ENCODE measurements around the gene NEIL3.
"Not testable (repeated sequence)": the region's sequence is repeated elsewhere in the genome, so short reads cannot be mapped to it uniquely, and the experiment has no call there.

Gene NEIL3

GRCh38 chr4:177302371-177303100 lies 7.1 kb upstream of the NEIL3 start:
- no peak for DNase-seq

- DNase-seq = no peak
Measured at GRCh38 chr4:177304094-177304493, 5.6 kb upstream of the NEIL3 start.

- not testable (repeated sequence) for DNase-seq
Measured at GRCh38 chr4:177304864-177305263, 4.8 kb upstream of the NEIL3 start.

- peak; percentile 71 for DNase-seq
Measured at GRCh38 chr4:177308125-177308524, 1.5 kb upstream of the NEIL3 start.

- no peak for DNase-seq
Measured at GRCh38 chr4:177308847-177309521, 690 bp upstream of the NEIL3 start.

- no peak for DNase-seq
Measured at GRCh38 chr4:177311589-177311988, 1.9 kb downstream of the NEIL3 start.

- DNase-seq = peak; percentile 5
Measured at GRCh38 chr4:177313263-177313662, 3.6 kb downstream of the NEIL3 start.

GRCh38 chr4:177315767-177316464 lies 6.2 kb downstream of the NEIL3 start:
- peak; percentile 15 for DNase-seq

GRCh38 chr4:177320721-177321120 lies 11.0 kb downstream of the NEIL3 start:
- DNase-seq = no peak

GRCh38 chr4:177321647-177322046 lies 12.0 kb downstream of the NEIL3 start:
- DNase-seq = no peak

- DNase-seq = no peak
Measured at GRCh38 chr4:177322266-177322665, 12.6 kb downstream of the NEIL3 start.

GRCh38 chr4:177322881-177323280 lies 13.2 kb downstream of the NEIL3 start:
- DNase-seq = no peak

- DNase-seq = no peak
Measured at GRCh38 chr4:177323416-177323815, 13.7 kb downstream of the NEIL3 start.

GRCh38 chr4:177332119-177332518 lies 22.4 kb downstream of the NEIL3 start:
- no peak for DNase-seq

- peak; percentile 43 for DNase-seq
Measured at GRCh38 chr4:177339477-177340374, 30.1 kb downstream of the NEIL3 start.

GRCh38 chr4:177348348-177348747 lies 38.7 kb downstream of the NEIL3 start:
- DNase-seq = no peak

GRCh38 chr4:177349191-177349590 lies 39.5 kb downstream of the NEIL3 start:
- DNase-seq = no peak

GRCh38 chr4:177351622-177352244 lies 42.1 kb downstream of the NEIL3 start:
- no peak for DNase-seq

- DNase-seq = no peak
Measured at GRCh38 chr4:177356206-177356605, 46.5 kb downstream of the NEIL3 start.

GRCh38 chr4:177356921-177357320 lies 47.2 kb downstream of the NEIL3 start:
- no peak for DNase-seq

GRCh38 chr4:177367336-177367735 lies 57.7 kb downstream of the NEIL3 start:
- DNase-seq = no peak

- DNase-seq = no peak
Measured at GRCh38 chr4:177369372-177369771, 59.7 kb downstream of the NEIL3 start.
